Measurements from ENCODE around the gene KMO.

DNA sequence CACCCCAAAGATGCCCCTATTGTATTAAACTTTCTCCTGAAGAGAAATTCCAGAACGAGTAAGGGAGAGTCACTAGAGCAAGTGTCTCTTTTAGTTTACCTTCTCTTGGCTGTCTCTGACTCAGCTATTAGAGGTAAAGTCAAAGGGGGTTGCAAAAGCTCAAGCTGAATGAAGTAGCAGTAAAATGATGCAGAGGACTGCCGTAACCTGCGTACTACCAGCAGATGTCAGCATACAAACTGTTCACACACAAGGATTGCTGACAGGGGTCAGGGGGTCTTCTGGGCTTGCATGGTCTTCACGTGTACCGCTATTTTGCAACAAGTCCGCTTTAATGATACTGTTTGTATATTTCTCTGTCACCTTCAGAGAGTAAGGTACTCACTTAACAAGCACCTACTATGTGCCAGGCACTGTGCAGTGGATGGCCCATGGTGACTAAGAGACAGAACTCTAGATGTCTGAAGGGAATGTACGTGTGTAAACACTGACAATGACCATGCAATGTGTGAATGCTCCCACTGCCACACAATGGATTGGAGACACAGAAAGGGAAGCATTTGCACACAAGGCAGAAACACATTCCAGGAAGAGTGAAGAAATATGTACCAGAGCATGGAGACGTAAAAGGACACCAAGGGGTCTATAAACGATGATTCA lies 73.1 kb downstream of the KMO start:
- TF ChIP-seq, protein P1, sequence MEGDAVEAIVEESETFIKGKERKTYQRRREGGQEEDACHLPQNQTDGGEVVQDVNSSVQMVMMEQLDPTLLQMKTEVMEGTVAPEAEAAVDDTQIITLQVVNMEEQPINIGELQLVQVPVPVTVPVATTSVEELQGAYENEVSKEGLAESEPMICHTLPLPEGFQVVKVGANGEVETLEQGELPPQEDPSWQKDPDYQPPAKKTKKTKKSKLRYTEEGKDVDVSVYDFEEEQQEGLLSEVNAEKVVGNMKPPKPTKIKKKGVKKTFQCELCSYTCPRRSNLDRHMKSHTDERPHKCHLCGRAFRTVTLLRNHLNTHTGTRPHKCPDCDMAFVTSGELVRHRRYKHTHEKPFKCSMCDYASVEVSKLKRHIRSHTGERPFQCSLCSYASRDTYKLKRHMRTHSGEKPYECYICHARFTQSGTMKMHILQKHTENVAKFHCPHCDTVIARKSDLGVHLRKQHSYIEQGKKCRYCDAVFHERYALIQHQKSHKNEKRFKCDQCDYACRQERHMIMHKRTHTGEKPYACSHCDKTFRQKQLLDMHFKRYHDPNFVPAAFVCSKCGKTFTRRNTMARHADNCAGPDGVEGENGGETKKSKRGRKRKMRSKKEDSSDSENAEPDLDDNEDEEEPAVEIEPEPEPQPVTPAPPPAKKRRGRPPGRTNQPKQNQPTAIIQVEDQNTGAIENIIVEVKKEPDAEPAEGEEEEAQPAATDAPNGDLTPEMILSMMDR (IDR thresholded peaks at IDR 0.05), result no peak
- no peak for TF ChIP-seq POLR2A (IDR thresholded peaks at IDR 0.05)

Measured in esophagus squamous epithelium (tissue), 4 donors.